H1 (cell line): Measurements from ENCODE around the gene JDP2. TPM values are rescaled to one million over a fixed set of nuclear protein-coding genes. Genes with fewer than 3 reads are reported as not detected.

Source experiments
- CTCF ChIA-PET: fragments of 300-600 bp; sonication (Branson Sonifier 250); formaldehyde crosslinking; loops from one replicate; lab custom pipeline; 2021; ENCODE audit not compliant: partially characterized antibody; lab: Charles Lee
- POLR2A ChIA-PET: fragments of 300-600 bp; sonication (Branson Sonifier 250); formaldehyde crosslinking; loops from one replicate; lab custom pipeline; 2021; ENCODE audit warnings: inconsistent platforms; ENCODE audit not compliant: partially characterized antibody; lab: Charles Lee
- DNase-seq, 2 experiments: peaks; one replicate each; pipeline versions ENCODE4 v3.0.0 to v3.0.0-alpha.2; 2010 to 2022; ENCODE audit warnings: low spot score in 2 of 2, low read depth in 1 of 2, mixed read lengths in 1 of 2
- FAIRE-seq: peaks from 2 replicates; lab custom pipeline; 2011; peaks lifted over from hg19 to GRCh38; lab: Jason Lieb, UNC
- H2AFZ ChIP-seq: 2 replicates; pipeline ENCODE4 v1.8.1; 2012; ENCODE audit warnings: low read length, inconsistent platforms
- H2AK5ac ChIP-seq: 2 replicates; pipeline ENCODE4 v1.6.1; 2013; ENCODE audit warnings: low read depth, low read length
- H2BK120ac ChIP-seq: replicated peaks from 2 replicates; pipeline ENCODE3; 2013; ENCODE audit warnings: low read depth, low read length, inconsistent platforms
- H2BK12ac ChIP-seq: 2 replicates; pipeline ENCODE4 v1.6.1; 2013; ENCODE audit warnings: low read depth, low read length
- H2BK15ac ChIP-seq: 2 replicates; pipeline ENCODE4 v1.6.1; 2013; ENCODE audit warnings: low read length
- H2BK20ac ChIP-seq: 2 replicates; pipeline ENCODE4 v1.6.1; 2013; ENCODE audit warnings: low read length
- H2BK5ac ChIP-seq: 2 replicates; pipeline ENCODE4 v1.6.1; 2013; ENCODE audit warnings: low read depth, low read length
- H3K14ac ChIP-seq: 2 replicates; pipeline ENCODE4 v1.6.1; 2013; ENCODE audit warnings: inconsistent platforms; ENCODE audit not compliant: insufficient read length
- H3K18ac ChIP-seq: 2 replicates; pipeline ENCODE4 v1.6.1; 2013; ENCODE audit warnings: low read length; ENCODE audit errors: extremely low read depth
- H3K23ac ChIP-seq: 2 replicates; pipeline ENCODE4 v1.6.1; 2013; ENCODE audit warnings: inconsistent platforms; ENCODE audit not compliant: insufficient read length
- H3K23me2 ChIP-seq: 2 replicates; pipeline ENCODE4 v1.6.1; 2013; ENCODE audit warnings: low read depth, low read length
- H3K27ac ChIP-seq: 2 replicates; pipeline ENCODE4 v1.6.1; 2011; ENCODE audit warnings: low read depth, low read length, inconsistent platforms
- H3K27me3 ChIP-seq, 4 experiments: replicated peaks in 1 of 4; 1 replicate in 1 of 4; 2 replicates in 3 of 4; pipeline versions ENCODE4 v1.6.1 to v1.8.1; 2011 to 2013; ENCODE audit warnings: low read length in 3 of 4, mild to moderate bottlenecking in 3 of 4, inconsistent platforms in 2 of 4, mixed read lengths in 2 of 4, moderate library complexity in 1 of 4; ENCODE audit not compliant: control insufficient read depth in 3 of 4, insufficient read depth in 3 of 4; ENCODE audit errors: extremely low read depth in 1 of 4
- H3K36me3 ChIP-seq, 4 experiments: 2 replicates each; pipeline versions ENCODE4 v1.6.1 to v1.8.1; 2011 to 2013; ENCODE audit warnings: mild to moderate bottlenecking in 4 of 4, low read length in 3 of 4, moderate library complexity in 2 of 4, control low read depth in 1 of 4, inconsistent platforms in 1 of 4; ENCODE audit not compliant: insufficient read depth in 4 of 4, control insufficient read depth in 2 of 4
- H3K4ac ChIP-seq: replicated peaks from 2 replicates; pipeline ENCODE3; 2013; ENCODE audit warnings: low read length, low read depth, mixed read lengths, inconsistent platforms; ENCODE audit not compliant: insufficient read length
- H3K4me1 ChIP-seq, 4 experiments: replicated peaks in 1 of 4; 1 replicate in 1 of 4; 2 replicates in 3 of 4; pipeline versions ENCODE4 v1.6.1 to v1.8.1; 2011 to 2013; ENCODE audit warnings: low read length in 3 of 4, inconsistent platforms in 2 of 4, mixed read lengths in 1 of 4; ENCODE audit not compliant: insufficient read depth in 4 of 4, control insufficient read depth in 3 of 4
- H3K4me2 ChIP-seq, 2 experiments: 2 replicates each; pipeline versions ENCODE4 v1.6.1 to v1.8.1; 2011 to 2013; ENCODE audit warnings: low read depth in 2 of 2, low read length in 2 of 2, control low read depth in 1 of 2, inconsistent platforms in 1 of 2, mild to moderate bottlenecking in 1 of 2; ENCODE audit not compliant: insufficient read depth in 1 of 2
- H3K4me3 ChIP-seq, 4 experiments: fragments of 200-600, 300-600 bp in 1 of 4; sonication (generic), shearing (Covaris generic), sonication (Bioruptor Twin) in 1 of 4; 2 replicates each; pipeline versions ENCODE4 v1.5.1 to v1.8.1; 2011 to 2016; ENCODE audit warnings: low read length in 4 of 4, low read depth in 3 of 4, control low read depth in 2 of 4, inconsistent platforms in 2 of 4, mild to moderate bottlenecking in 2 of 4, mixed read lengths in 1 of 4, moderate library complexity in 1 of 4; ENCODE audit not compliant: insufficient read depth in 2 of 4; ENCODE audit errors: extremely low read depth in 1 of 4
- H3K56ac ChIP-seq: replicated peaks from 2 replicates; pipeline ENCODE3; 2013; ENCODE audit warnings: low read depth, mild to moderate bottlenecking, mixed read lengths, low read length, inconsistent platforms; ENCODE audit not compliant: insufficient read length
- H3K79me1 ChIP-seq: 2 replicates; pipeline ENCODE4 v1.6.1; 2013; ENCODE audit warnings: low read depth, low read length, control low read depth
- H3K79me2 ChIP-seq, 2 experiments: 2 replicates each; pipeline versions ENCODE4 v1.6.1 to v1.8.1; 2012 to 2013; ENCODE audit warnings: low read length in 2 of 2, mild to moderate bottlenecking in 2 of 2, inconsistent platforms in 1 of 2; ENCODE audit not compliant: insufficient read depth in 2 of 2, control insufficient read depth in 1 of 2
- H3K9ac ChIP-seq, 4 experiments: replicated peaks in 1 of 4; 1 replicate in 1 of 4; 2 replicates in 3 of 4; pipeline versions ENCODE4 v1.6.1 to v1.8.1; 2011 to 2013; ENCODE audit warnings: low read depth in 3 of 4, low read length in 3 of 4, control low read depth in 2 of 4, mild to moderate bottlenecking in 2 of 4, moderate library complexity in 2 of 4, inconsistent platforms in 1 of 4; ENCODE audit errors: extremely low read depth in 1 of 4
- H3K9me3 ChIP-seq, 2 experiments: 2 replicates each; pipeline versions ENCODE4 v1.6.1 to v1.8.1; 2012 to 2013; ENCODE audit warnings: mild to moderate bottlenecking in 2 of 2, moderate library complexity in 2 of 2, control low read depth in 1 of 2, inconsistent platforms in 1 of 2, low read depth in 1 of 2, low read length in 1 of 2, mixed read lengths in 1 of 2; ENCODE audit not compliant: insufficient read depth in 2 of 2
- H4K20me1 ChIP-seq, 2 experiments: replicated peaks in 1 of 2; 2 replicates each; pipeline versions ENCODE3 to v1.8.1; 2011 to 2013; ENCODE audit warnings: inconsistent platforms in 2 of 2, low read length in 2 of 2, mild to moderate bottlenecking in 1 of 2; ENCODE audit not compliant: insufficient read depth in 2 of 2, control insufficient read depth in 1 of 2
- H4K5ac ChIP-seq: 2 replicates; pipeline ENCODE4 v1.6.1; 2013; ENCODE audit warnings: low read length, low read depth, mixed read lengths, inconsistent platforms; ENCODE audit not compliant: insufficient read length
- H4K8ac ChIP-seq: 2 replicates; pipeline ENCODE4 v1.8.0; 2013; ENCODE audit warnings: mild to moderate bottlenecking, moderate library complexity, low read length, inconsistent platforms; ENCODE audit not compliant: insufficient read depth; ENCODE audit errors: extremely low read depth
- H4K91ac ChIP-seq: replicated peaks from 2 replicates; pipeline ENCODE3; 2013; ENCODE audit warnings: low read length, mixed read lengths, inconsistent platforms; ENCODE audit not compliant: insufficient read length
- KDM5A ChIP-seq: fragments of 200-600 bp; IDR thresholded peaks from 2 replicates; pipeline ENCODE4 v1.7.1; 2012; ENCODE audit warnings: mild to moderate bottlenecking, low read length, inconsistent platforms, mixed read lengths
- WGBS, 2 experiments: shearing (Covaris generic) in 1 of 2; methylation state at CpG; one replicate each; pipeline versions ENCODE4 v1.1.6 to v1.1.7; 2013 to 2015; ENCODE audit warnings: low lambda C conversion rate in 2 of 2, mixed read lengths in 2 of 2, inconsistent platforms in 1 of 2, low coverage in 1 of 2, missing lambda C conversion rate in 1 of 2; ENCODE audit not compliant: insufficient replicate concordance in 2 of 2, insufficient coverage in 1 of 2, insufficient read length in 1 of 2; ENCODE audit errors: extremely low coverage in 1 of 2, missing lambda C conversion rate in 1 of 2; 5-methylcytosine and 5-hydroxymethylcytosine counted together
- polyA plus RNA-seq, 7 experiments: library from polyadenylated mRNA; depleted of rRNA in 3 of 7; stranded (reverse) in 5 of 7; unstranded in 2 of 7; fragments of >200 nt in 5 of 7; fragments of 200-250 nt in 2 of 7; gene quantifications; 1 replicate in 5 of 7; 2 replicates in 1 of 7; 4 replicates in 1 of 7; pipeline versions ENCODE4 v1.2.1 to v1.2.3, GENCODE V29; 2011 to 2013; ENCODE audit warnings: missing spikeins in 2 of 7, mixed read lengths in 2 of 7
- total RNA-seq: library from RNA; stranded (reverse); fragmentation: NEBNext Ultra II Directional; extraction: Animal tissue kit (Norgen Biotek cat#: 25700); gene quantifications from 2 replicates; pipeline ENCODE4 v1.2.1, GENCODE V29; 2021

JDP2 gene
- total and polyA plus RNA-seq, 2 of the 8 experiments (the other 6 are each of a cell fraction or from before 2014, with no cell fraction given), result 8.9 to 27.2 TPM

DNA sequence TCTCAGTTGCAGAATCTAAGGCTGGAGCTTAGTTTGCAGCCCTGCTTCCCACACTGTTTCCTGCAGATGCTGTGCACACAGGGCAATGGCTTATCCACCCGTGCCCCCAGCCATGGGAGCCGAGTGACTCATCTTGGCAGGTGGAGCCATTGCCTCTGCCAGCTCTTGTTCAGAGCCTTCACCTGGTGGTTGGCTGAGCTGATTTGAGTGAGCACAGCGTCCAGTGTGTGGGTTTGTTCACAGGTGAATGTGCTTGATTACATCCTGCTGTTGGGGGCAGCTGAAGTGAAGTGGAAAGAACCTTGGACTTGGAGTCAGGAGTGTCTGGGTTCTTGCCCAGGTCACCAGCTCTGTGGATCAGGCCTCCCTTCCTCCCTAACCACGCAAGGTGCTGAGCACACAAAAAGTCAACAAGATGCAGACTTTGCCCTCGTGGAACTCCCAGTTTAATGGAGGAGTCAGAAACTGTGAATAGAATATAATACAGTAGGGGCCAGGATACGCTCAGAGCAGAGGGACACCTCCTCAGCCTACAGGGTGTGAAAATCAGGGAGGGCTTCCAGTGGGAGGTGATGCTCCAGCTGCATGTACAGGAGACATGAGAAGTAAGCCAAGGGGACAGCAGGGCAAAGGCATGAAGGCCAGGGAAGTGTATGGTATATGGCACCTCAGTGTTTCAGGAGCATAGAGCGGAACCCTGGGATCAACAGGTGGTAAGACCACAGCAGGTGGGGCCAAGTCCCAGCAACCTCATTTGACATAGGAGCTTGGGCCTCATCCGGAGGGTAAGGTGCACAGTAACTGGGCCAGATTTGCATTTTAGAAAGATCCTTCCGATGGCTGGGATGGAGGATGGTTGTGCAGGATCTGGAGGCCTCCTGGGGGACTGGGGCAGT, 22.8 kb downstream of the JDP2 start:
- H3K56ac ChIP-seq, result no peak overlapping the region
- no peaks in the 10 kb centered on the region for H3K23me2 ChIP-seq
- no peaks in the 10 kb centered on the region for H3K9me3 ChIP-seq
- H3K79me1 ChIP-seq, result 0 out of 2 replicates have a peak, but pooled peaks cover 2% of the 10 kb centered on the region
- no peak overlapping the region for H3K4me3 ChIP-seq
- H2BK120ac ChIP-seq, result no peak overlapping the region
- peak overlapping the region; percentile 53; the same call in 1 of the 2 replicates for H2BK15ac ChIP-seq
- no peak overlapping the region for H3K27ac ChIP-seq
- no peaks in the 10 kb centered on the region for H3K27me3 ChIP-seq
- H3K23ac ChIP-seq, result no peak overlapping the region
- WGBS, 2 experiments, result 86% methylated on average over 9 of the region's 9 CpGs; no CpG with 5 or more reads in 1 of the 2 experiments
- no peak overlapping the region for H3K4me2 ChIP-seq
- no peak overlapping the region for H3K9ac ChIP-seq
- peak overlapping the region; percentile 95 for H2BK12ac ChIP-seq
- FAIRE-seq (no peak), DNase-seq (no peak)
- peak overlapping the region; percentile 57; the same call in 1 of the 2 replicates for H2BK5ac ChIP-seq
- H3K14ac ChIP-seq, result no peak overlapping the region
- CTCF ChIA-PET, result interaction anchor here (1.2 to 1.3 kb wide), 2 partner anchors 25 to 29 kb away, joined by 3 read pairs; no protein-coding TSS in a partner anchor
- H4K8ac ChIP-seq, result peak overlapping the region; percentile 1; the same call in 1 of the 2 replicates
- 0 out of 2 replicates have a peak overlapping the region, but pooled peaks have one; percentile 40 for H2BK20ac ChIP-seq
- peaks cover 0 to 22% of the 10 kb centered on the region in 2 experiments; a peak in 2 of 4 replicates for H3K79me2 ChIP-seq
- TF ChIP-seq KDM5A, result no peak
- POLR2A ChIA-PET, result interaction anchor here (6.5 kb wide), 1 partner anchor 9 kb away, joined by 53 read pairs; no protein-coding TSS in a partner anchor
- peaks cover 0 to 1% of the 10 kb centered on the region in 2 experiments for H4K20me1 ChIP-seq
- no peak overlapping the region for H3K18ac ChIP-seq
- no peak overlapping the region for H4K5ac ChIP-seq
- peaks cover 15 to 20% (median 16%) of the 10 kb centered on the region in 4 experiments for H3K4me1 ChIP-seq
- no peak overlapping the region for H3K4ac ChIP-seq
- H3K36me3 ChIP-seq, result no peaks in the 10 kb centered on the region
- no peak overlapping the region for H2AFZ ChIP-seq
- no peak overlapping the region for H4K91ac ChIP-seq
- H2AK5ac ChIP-seq, result no peak overlapping the region
